Endometrium (tissue), 2 donors: ENCODE measurements around the gene MYBPC1.
"Not testable (repeated sequence)": the region's sequence is repeated elsewhere in the genome, so short reads cannot be mapped to it uniquely, and the experiment has no call there.

Experiments
- FAIRE-seq: peaks from 2 replicates; lab custom pipeline; 2012; peaks lifted over from hg19 to GRCh38; lab: Jason Lieb, UNC
- donor health status: control.
- donor health status: control.

The MYBPC1 gene

GRCh38 chr12:101594700-101595099 lies at the start of gene MYBPC1:
MYBPC1 (plus strand) TSS chr12:101594971; CDS start chr12:101595071, 100 bp downstream.
- FAIRE-seq: no peak

GRCh38 chr12:101551362-101552114 lies 43.2 kb upstream of the MYBPC1 start:
- no peak for FAIRE-seq

GRCh38 chr12:101552277-101552676 lies 42.5 kb upstream of the MYBPC1 start:
- FAIRE-seq: no peak

- FAIRE-seq: no peak
Measured at GRCh38 chr12:101557094-101557493, 37.7 kb upstream of the MYBPC1 start.

GRCh38 chr12:101558726-101559125 lies 36.0 kb upstream of the MYBPC1 start:
- FAIRE-seq: not testable (repeated sequence)

- no peak for FAIRE-seq
Measured at GRCh38 chr12:101563212-101563611, 31.6 kb upstream of the MYBPC1 start.

- FAIRE-seq: no peak
Measured at GRCh38 chr12:101564912-101565311, 29.9 kb upstream of the MYBPC1 start.

- no peak for FAIRE-seq
Measured at GRCh38 chr12:101566318-101566717, 28.5 kb upstream of the MYBPC1 start.

- no peak for FAIRE-seq
Measured at GRCh38 chr12:101567918-101568317, 26.9 kb upstream of the MYBPC1 start.

GRCh38 chr12:101570047-101570446 lies 24.7 kb upstream of the MYBPC1 start:
- FAIRE-seq: peak; percentile 39

- FAIRE-seq: no peak
Measured at GRCh38 chr12:101571105-101571504, 23.7 kb upstream of the MYBPC1 start.

- no peak for FAIRE-seq
Measured at GRCh38 chr12:101573743-101574142, 21.0 kb upstream of the MYBPC1 start.

- no peak for FAIRE-seq
Measured at GRCh38 chr12:101578417-101578816, 16.4 kb upstream of the MYBPC1 start.

GRCh38 chr12:101581190-101581589 lies 13.6 kb upstream of the MYBPC1 start:
- no peak for FAIRE-seq

- no peak for FAIRE-seq
Measured at GRCh38 chr12:101582937-101583336, 11.8 kb upstream of the MYBPC1 start.

- no peak for FAIRE-seq
Measured at GRCh38 chr12:101590383-101590782, 4.4 kb upstream of the MYBPC1 start.

GRCh38 chr12:101591781-101592180 lies 3.0 kb upstream of the MYBPC1 start:
- FAIRE-seq: no peak

- no peak for FAIRE-seq
Measured at GRCh38 chr12:101592448-101592847, 2.3 kb upstream of the MYBPC1 start.

GRCh38 chr12:101592921-101593320 lies 1.9 kb upstream of the MYBPC1 start:
- FAIRE-seq: no peak

GRCh38 chr12:101596172-101596571 lies 1.4 kb downstream of the MYBPC1 start:
- FAIRE-seq: no peak

- FAIRE-seq: no peak
Measured at GRCh38 chr12:101597164-101597563, 2.4 kb downstream of the MYBPC1 start.

- FAIRE-seq: no peak
Measured at GRCh38 chr12:101598483-101598882, 3.7 kb downstream of the MYBPC1 start.

- FAIRE-seq: no peak
Measured at GRCh38 chr12:101599311-101599710, 4.5 kb downstream of the MYBPC1 start.

- no peak for FAIRE-seq
Measured at GRCh38 chr12:101599771-101600484, 5.2 kb downstream of the MYBPC1 start.
